Measurements from ENCODE around the gene SCAF8.
"Not testable (repeated sequence)": the region's sequence is repeated elsewhere in the genome, so short reads cannot be mapped to it uniquely, and the experiment has no call there.

The SCAF8 gene

GRCh38 chr6:154779157-154779556, 45.9 kb downstream of the SCAF8 start:
- in situ Hi-C loops (cut with HindIII; ENCODE audit: low sequenced_read_pairs), result not testable (repeated sequence)

- in situ Hi-C loops (cut with HindIII; ENCODE audit: low sequenced_read_pairs), result no loop called here
Measured at GRCh38 chr6:154782193-154782592, 49.0 kb downstream of the SCAF8 start.

GRCh38 chr6:154783229-154783628, 50.0 kb downstream of the SCAF8 start:
- in situ Hi-C loops (cut with HindIII; ENCODE audit: low sequenced_read_pairs), result no loop called here

- in situ Hi-C loops (cut with HindIII; ENCODE audit: low sequenced_read_pairs), result no loop called here
Measured at GRCh38 chr6:154785075-154785474, 51.9 kb downstream of the SCAF8 start.

GRCh38 chr6:154786144-154786868, 53.1 kb downstream of the SCAF8 start:
- in situ Hi-C loops (cut with HindIII; ENCODE audit: low sequenced_read_pairs), result no loop called here

- in situ Hi-C loops (cut with HindIII; ENCODE audit: low sequenced_read_pairs), result no loop called here
Measured at GRCh38 chr6:154791556-154792317, 58.5 kb downstream of the SCAF8 start.

GRCh38 chr6:154792325-154792724, 59.1 kb downstream of the SCAF8 start:
- in situ Hi-C loops (cut with HindIII; ENCODE audit: low sequenced_read_pairs), result no loop called here

- in situ Hi-C loops (cut with HindIII; ENCODE audit: low sequenced_read_pairs), result no loop called here
Measured at GRCh38 chr6:154792761-154793160, 59.5 kb downstream of the SCAF8 start.

- in situ Hi-C loops (cut with HindIII; ENCODE audit: low sequenced_read_pairs), result no loop called here
Measured at GRCh38 chr6:154796484-154796883, 63.3 kb downstream of the SCAF8 start.

GRCh38 chr6:154797857-154798256, 64.6 kb downstream of the SCAF8 start:
- in situ Hi-C loops (cut with HindIII; ENCODE audit: low sequenced_read_pairs), result no loop called here

- in situ Hi-C loops (cut with HindIII; ENCODE audit: low sequenced_read_pairs), result no loop called here
Measured at GRCh38 chr6:154800338-154800737, 67.1 kb downstream of the SCAF8 start.

- in situ Hi-C loops (cut with HindIII; ENCODE audit: low sequenced_read_pairs), result no loop called here
Measured at GRCh38 chr6:154805288-154805911, 72.2 kb downstream of the SCAF8 start.

- in situ Hi-C loops (cut with HindIII; ENCODE audit: low sequenced_read_pairs), result no loop called here
Measured at GRCh38 chr6:154806804-154807203, 73.6 kb downstream of the SCAF8 start.

GRCh38 chr6:154811663-154812062, 78.4 kb downstream of the SCAF8 start:
- in situ Hi-C loops (cut with HindIII; ENCODE audit: low sequenced_read_pairs), result not testable (repeated sequence)

- in situ Hi-C loops (cut with HindIII; ENCODE audit: low sequenced_read_pairs), result no loop called here
Measured at GRCh38 chr6:154814063-154814462, 80.8 kb downstream of the SCAF8 start.

- in situ Hi-C loops (cut with HindIII; ENCODE audit: low sequenced_read_pairs), result no loop called here
Measured at GRCh38 chr6:154815938-154816820, 83.0 kb downstream of the SCAF8 start.

- in situ Hi-C loops (cut with HindIII; ENCODE audit: low sequenced_read_pairs), result no loop called here
Measured at GRCh38 chr6:154821099-154821498, 87.9 kb downstream of the SCAF8 start.

- in situ Hi-C loops (cut with HindIII; ENCODE audit: low sequenced_read_pairs), result no loop called here
Measured at GRCh38 chr6:154821638-154822037, 88.4 kb downstream of the SCAF8 start.

- in situ Hi-C loops (cut with HindIII; ENCODE audit: low sequenced_read_pairs), result no loop called here
Measured at GRCh38 chr6:154822947-154823558, 89.8 kb downstream of the SCAF8 start.

GRCh38 chr6:154824076-154824475, 90.9 kb downstream of the SCAF8 start:
- in situ Hi-C loops (cut with HindIII; ENCODE audit: low sequenced_read_pairs), result no loop called here
